Islet precursor cell (in vitro differentiated cells): Measurements from ENCODE around the gene GADD45A.

ENCODE experiments used
- DNase-seq: peaks from one replicate; pipeline ENCODE4 v3.0.0-alpha.2; 2018

Gene GADD45A

DNA sequence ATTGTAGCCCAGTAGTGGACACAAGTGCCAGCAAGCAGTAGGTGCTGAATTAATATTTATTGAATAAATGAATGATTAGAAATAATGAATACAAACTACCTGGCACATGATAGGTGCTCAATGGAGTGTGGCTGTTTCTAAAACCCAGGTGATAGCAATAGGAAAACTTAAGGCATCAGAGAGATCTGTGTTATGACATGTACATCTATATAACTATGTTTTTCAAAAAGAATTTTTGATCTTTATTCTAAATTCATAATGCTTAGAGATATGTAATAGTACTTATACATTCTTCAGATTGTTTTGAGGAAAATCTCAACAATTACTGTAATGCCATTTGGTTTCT lies 5.0 kb downstream of the GADD45A start:
- DNase-seq = no peak

DNA sequence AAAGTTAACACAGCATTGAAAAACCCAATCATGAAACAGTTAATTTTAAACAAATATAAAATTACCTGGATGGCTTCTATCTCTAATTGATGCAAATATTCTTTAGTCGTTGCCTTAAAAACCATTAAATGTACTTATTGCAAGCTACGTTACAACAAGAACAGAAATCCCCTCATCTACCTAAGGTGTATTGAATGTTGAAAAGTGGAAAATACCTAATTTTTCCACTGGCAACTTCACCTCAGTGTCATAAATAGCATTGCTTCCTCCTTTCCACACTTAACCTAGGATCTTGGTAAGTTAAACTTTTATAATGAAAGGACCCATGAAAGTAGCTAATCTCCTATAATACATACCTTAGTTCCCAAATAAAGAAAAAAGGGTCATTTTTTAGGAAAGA lies 5.4 kb downstream of the GADD45A start:
- DNase-seq = no peak

DNA sequence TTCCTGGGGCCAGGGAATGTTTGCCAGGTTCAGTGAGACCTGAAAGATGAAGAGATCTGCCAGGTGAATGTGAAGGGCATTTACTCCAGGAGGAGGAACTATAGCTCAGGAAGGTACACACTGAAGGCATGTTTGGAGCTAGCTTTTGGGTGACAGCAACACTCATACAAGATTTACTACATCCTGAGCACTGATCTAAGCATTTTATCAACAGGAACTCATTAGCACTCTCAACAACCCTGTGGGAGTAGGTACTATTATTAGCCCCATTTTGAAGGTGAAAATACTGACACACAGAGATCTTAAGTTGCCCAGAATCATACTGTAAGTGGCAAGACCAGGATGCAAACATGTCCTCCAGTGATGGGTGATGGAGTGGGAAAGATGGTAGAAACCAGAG lies 6.7 kb downstream of the GADD45A start:
- DNase-seq = no peak

DNA sequence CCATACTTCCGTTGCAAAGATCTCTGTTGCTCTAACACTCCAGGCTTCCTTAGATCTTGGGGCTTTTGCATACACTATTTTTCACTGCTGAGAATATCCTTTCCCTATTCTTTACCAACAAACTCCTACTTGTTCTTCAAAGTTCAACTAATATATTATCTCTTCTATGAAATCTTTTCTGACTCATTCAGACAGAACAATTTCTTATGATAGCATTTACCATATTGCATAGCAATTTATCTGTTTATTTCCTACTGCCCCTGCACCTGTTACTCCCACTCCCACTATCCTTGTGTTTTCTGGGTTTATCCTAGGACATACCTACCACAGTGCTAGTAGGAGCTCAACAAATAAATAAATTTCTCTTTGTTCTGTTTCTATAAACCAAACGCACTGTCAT lies 11.0 kb downstream of the GADD45A start:
- DNase-seq = no peak

DNA sequence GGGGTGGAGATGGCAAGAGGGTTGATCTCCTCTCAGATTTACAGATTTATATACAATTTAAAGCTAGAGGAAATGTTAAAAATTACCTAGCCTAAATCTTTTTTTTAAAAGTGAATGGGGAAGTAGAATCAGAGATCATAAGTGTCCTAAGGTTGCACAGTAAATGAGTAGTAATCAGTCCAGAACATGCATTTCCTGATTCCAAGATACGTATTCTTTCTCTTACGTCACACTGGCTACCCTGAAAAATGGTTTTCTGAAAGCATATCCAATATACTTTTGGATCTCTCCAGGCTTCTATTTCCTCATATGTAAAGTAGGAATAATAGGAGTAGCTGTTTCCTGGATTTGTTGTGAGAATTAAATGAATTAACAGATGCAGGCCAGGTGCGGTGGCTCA lies 11.7 kb downstream of the GADD45A start:
- no peak for DNase-seq

DNA sequence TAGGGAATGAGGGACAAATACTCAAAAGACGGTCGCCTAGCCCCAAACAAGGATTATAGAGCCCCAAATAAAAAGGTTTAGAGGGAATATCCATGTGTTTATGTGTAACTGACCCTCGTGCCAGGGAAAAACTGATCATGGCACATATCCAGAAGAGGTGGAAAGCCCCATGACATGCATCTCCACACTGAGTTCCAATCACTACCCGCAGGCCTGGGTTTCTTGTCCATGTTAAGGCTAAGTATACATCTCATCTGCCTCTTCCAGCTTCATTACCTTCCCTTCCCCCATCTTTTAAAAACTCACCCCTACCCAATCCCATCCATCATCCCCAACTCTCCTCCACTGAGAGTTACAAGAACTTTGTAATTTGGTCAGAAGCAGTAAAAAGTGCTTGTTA lies 15.2 kb downstream of the GADD45A start:
- no peak for DNase-seq

DNA sequence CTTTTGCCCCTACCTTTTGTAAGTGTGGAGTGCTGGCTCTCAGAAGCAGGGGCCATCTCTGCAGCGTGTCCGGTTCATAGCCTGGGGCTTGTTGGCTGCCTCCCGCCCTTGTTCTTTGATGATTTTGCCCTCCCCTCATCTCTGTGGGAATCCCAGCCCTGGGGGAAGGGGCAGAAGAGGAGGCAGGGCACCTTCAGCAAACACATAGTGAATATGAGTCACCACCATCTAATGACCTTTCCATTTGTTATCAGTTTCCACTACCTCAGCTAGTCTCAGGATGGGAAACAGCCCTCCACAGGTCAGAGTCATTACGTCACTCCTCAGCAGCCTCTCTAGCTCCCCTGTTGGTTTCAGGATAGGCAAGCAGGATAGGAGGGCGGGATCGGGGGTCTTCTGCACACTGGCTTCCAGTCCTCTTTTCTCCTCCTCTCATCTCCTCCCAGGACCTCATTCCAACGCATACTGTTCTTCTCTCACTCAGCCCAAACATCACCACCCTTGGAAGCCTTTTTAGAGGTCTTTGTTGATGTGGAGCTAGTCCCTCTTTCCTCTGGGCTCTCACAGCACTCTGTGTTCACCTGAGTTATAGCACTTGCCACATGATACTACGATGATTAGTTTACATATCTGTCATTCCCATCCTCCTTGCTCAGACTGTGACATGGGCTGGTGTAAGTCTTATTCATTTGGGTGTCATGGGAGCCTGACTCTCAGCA lies 15.8 kb downstream of the GADD45A start:
- peak; percentile 99 for DNase-seq

DNA sequence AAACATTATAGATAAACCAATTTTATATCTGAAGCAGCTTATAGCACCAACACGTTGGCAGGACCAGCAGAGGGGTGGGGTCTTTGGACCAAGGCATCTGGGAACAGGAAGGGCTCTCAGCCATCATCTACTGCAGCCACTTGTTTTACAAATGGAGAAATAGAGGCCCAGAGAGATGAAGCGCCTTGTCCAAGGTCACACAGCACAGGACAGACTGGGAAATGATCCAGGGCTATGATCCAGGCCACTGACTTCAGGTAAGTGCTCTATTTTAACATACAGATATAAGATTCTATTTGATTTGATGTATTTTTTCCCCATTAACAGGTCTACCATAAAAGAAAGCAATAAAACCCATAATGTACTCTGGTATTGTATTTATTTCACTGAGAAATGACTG lies 16.9 kb downstream of the GADD45A start:
- no peak for DNase-seq

DNA sequence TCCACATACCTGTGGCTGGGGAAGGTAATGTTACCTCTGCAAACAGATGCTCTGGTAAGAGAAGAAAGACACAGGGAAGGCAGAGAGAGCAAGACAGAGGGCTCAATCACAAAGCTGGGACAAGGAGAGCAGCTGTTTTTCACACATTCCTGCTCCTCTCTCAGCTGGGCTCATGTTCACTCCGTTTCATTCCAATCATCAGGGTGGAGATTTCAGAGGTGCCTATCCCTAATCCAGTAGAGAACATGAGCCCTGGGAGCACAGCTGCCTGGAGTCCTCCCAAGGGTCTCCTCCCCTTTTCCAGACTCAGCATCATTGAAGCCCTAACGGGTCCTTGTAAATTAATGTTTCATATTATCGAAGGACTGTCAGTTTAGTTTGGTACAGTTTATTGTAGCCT lies 19.4 kb downstream of the GADD45A start:
- DNase-seq = no peak

DNA sequence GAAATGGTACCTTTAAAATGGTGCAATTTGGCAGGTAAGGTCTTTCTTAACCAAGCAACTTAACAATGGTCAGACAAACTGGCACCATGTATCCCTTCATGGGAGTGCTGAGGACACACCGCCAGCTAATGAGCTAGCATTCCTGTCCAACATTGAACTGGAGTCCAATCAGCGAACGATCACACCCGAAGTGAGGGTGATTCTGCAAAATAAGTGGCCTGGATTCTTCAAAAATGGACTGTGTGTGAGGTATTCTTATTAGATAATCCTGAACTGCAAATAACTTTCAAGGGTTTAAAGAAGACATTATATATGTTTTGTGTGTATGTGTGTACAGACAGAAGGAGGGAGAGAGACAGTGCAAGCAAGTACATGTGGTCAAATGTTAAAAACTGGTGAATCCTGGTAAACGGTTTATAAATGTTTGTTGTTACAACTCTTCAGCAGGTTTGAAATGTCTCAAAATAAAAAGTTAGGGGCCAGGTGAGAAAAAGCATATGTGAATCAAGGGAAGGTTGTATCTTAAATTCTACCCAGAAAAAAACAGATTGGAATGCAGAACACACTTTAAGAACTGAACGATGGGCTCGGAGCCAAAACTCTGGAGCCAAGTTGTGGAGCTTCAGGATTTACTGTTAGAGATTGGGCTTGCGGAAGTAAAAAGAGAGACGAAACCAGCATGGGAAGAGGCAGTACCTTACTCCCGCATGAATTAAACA lies 20.9 kb downstream of the GADD45A start:
- no peak for DNase-seq

DNA sequence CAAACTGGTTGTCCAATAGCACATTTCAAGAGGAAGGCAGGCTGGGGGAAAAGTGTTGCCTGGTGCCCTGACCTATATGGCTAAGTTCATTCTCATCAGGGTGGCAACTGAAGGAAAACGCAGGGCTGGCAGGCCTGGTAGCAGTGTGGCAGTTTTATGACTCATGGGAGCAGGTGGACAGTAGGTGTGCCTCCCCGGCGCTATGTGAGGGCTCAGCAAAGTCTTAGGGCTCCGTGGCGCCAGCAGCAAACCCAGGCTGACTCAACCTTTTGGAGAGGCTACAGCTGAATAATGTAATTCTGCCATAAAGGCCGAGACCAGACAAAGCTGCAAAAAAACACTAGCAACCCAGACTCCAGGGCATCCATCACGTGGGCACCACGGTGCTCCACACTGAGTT lies 23.6 kb downstream of the GADD45A start:
- no peak for DNase-seq

DNA sequence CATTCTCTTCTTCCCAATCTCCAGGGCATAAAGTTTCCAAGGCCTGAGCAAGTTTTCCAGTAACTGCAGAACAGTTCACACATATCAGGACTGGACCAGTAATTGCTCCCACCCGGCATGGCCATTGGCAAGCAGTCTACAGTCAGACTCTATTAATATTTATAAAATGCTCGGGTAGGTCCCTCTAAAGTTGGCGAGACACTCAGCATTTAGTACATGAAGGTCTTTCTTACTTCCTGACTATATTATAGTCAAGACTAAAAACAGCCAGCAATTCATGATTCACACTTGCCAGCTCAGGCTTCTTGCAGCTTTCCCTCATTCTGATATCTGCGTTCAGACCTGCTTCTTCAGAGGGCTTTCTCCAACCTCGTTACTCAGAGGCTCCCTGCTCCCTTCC lies 25.4 kb downstream of the GADD45A start:
- peak; percentile 25 for DNase-seq

DNA sequence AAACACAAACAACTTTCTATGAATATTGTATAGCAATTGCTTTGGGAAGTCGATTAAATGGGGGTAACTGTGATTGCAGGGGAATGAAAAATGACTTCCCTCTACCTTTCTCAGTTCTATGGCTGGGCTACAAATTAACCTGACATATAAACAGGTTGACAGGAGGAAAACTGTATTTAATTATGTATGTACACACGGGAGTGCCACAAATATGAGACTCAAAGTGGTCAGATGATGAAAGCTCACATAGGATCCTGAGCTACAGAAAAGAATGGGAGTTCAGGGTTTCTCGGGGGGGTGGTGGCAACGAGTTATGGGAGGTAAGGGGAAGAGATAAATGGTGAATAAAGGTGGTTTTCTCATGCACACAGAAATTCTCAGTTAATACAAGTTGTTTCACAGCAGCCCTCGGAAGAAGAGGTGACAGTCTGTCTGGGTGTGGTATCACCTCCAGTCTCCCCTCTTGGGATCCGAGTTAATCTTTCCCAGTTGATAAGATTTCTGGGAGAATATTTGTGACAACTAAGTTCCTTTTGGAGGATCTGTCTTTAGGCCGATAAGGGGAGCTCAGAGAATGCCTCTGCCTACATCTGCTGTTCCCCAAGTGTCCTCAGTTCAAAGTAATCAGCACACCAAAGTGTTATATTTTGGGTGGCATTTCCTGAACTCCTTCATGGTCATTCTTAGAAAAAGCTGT lies 26.3 kb downstream of the GADD45A start:
- no peak for DNase-seq

DNA sequence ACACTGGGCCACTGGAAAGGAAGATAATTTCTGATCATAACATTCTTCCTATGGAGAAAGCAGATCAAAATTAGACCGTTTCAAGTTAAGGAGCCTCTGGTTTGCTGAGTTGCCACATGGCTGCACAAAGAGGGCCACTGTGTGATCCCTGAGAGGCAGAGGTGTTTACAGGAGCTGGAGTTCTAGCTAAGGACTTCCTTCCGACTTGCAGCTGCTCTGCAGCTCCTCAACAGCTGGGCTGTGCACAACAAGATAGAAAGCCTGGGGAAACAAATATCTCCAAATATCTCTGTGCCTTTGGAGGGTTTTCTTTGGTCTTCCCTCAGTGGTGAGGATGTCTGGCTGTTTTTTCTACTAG lies 26.8 kb downstream of the GADD45A start:
- no peak for DNase-seq

DNA sequence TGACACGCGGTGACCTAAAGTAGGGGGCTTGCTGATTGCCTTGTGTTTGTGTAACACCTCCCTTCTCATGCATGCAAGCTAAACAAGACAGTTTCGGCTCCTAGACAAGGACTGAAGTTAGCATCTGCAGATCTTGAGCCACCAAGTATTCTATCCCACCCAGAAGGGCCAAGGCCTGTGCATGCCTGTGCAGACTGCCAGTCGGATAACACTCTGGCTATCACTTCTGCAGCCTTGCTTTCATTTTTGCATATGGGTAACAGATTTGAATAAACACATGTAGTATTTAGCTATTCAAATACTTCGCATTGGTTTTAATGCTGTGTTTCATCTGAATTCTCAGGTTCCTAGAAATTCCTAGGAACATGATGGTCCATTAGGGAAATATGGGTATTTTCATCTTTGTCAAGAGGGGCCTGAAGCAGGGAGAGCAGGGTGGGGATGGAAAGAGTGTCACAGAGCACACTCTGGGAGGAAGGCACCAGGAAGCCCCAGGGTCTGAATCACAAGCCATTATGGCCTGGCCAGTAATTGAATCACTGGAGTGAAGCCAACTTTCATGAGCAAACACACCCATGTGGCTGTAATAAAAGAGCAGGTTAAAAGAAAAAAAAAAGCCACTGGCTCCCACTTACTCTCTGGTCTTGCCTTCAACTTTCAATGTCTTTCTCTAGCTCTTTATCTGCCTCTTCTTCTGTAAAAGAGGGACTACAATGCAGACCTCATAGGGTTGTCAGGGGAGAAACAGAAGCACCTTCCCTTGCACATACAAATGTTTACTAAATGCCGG lies 28.3 kb downstream of the GADD45A start:
- DNase-seq = no peak

DNA sequence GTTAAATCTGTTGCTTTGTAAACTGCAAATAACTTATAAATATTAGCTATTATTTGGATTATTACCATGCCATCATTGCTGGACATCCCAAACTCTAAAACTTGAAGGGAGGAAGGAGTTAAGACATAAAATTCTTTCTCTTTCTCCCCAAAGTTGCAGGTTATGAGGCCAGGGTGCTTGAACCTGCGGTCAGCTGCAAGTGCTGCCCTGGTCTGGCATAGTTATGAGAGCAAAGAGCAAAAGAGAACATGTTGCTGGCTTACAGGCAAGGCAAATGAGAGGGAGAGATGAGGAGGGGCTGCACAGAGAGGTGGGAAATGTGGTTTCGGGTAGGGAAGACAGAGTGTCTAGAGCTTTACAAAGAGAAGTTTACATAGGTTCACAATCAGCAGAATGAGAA lies 30.8 kb downstream of the GADD45A start:
- no peak for DNase-seq

DNA sequence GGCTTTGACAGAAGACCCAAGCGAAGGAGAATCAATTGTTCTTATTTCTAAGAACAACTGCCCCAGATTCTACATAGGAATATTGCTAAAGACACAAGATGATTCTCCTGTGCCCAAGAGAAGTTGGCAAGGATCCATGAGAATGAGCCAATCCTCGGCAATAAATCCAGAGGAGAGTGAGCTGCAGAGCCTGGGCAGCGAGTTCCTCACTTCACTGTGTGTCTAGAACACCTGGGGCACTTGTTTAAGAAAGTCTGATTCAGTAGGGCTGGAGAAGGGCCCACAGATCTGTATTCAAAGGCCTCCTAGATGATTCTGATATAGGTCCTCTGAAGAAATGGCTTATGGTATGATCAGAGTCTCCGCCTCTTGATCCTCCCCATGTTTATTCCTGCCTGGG lies 31.8 kb downstream of the GADD45A start:
- no peak for DNase-seq

DNA sequence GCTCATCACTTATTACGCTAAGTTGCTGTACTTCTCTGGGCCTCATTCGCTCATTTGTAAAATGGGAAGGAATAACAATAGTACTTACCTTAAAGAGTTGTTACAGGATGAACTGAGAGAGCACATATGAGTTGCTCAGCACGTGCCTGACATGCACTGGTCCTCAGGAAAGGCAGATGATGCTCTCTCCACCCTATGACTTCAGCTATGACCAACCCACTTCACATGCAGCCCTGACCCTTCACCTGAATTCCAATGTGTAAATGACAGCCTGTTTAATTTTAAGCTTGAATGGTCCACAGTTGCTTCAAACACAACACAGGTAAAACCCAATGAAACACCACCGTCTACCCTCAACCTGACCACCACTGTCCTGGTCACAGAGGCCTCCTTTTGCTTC lies 32.9 kb downstream of the GADD45A start:
- no peak for DNase-seq

DNA sequence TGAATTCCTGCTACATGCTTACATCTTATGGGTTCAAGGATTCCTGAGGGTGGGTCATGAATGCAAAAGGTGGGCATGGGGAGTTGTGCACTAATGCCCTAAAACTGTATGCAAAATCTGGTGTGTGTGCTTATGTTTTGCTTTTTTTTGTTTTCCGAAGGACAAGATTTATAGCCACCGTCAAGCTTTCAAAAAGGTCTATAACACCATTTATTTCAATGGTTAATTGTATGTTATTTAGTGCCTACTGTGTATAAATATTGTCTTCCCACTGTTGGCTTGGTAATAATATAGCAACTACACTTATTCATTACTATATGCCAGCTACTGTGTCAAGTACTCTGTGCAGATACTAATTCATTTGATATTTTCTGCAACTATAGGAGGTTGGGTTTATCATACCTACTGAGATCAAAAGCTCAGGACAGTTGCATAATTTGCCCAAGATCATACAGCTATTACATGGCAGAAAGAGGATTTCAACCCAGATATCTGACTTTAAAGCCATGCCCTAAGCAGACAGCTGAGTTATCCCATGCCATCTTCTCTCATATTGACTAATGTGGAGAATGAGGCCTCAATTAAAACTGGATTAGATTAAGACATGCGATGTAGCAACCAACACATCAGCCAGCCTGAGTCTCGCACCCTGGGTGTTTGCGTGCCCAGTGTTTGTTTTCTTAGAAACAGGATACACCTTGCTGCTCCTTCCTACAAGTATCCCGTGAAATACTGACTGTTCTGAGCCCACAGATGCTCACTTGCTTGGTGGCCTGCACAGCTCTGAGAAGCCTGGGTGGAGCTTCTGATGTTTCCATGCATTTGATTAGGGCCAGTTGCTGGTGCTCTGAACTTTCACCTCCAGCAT lies 34.6 kb downstream of the GADD45A start:
- DNase-seq = no peak

DNA sequence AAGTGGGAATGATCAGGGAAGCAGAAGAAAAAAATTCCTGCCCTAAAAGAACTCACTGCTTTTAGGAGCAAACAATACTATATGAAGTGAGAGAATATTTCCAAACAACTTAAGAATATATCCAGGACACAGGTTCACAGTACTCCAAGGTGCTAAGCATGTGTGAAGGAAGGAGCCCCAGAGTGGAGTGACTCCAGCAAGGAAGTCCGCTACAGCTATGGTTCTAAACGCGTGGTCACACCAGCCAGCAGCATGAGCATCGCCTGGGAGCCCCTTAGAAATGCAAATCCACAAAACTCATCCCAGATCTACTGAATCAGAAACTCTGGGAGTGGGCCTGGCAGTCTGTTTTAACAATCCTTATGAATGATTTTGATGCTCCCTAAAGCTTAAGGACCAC lies 36.1 kb downstream of the GADD45A start:
- DNase-seq = no peak

DNA sequence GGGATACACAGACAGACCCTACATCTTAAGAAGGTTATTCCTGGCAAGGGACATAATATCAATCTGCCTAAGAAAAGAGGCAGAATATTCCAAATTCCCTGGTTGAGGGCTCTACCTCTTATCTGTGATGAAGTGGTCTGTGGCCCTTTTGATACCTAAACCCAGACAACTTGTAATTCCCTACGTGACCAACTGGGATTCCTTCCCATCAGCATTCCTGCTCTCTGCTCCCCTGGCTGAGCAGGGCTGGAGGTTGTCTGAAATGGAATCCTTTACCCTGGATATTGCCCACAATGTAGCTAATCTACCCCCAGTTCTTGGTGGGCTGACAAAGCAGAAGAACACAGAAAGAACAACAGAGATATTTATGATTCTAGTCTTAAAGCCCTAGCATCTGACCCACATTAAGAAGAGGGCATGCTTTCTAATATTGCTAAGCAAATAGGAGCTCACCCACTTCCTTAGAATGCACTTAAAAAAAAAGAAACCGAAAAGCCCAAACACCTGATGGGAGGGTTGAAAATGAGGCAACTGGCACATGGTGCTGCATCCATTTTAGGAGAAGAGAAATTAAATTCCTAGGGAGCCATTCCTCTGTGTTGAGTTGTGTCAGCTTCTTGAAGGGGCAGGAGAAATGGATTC lies 36.8 kb downstream of the GADD45A start:
- DNase-seq = no peak

DNA sequence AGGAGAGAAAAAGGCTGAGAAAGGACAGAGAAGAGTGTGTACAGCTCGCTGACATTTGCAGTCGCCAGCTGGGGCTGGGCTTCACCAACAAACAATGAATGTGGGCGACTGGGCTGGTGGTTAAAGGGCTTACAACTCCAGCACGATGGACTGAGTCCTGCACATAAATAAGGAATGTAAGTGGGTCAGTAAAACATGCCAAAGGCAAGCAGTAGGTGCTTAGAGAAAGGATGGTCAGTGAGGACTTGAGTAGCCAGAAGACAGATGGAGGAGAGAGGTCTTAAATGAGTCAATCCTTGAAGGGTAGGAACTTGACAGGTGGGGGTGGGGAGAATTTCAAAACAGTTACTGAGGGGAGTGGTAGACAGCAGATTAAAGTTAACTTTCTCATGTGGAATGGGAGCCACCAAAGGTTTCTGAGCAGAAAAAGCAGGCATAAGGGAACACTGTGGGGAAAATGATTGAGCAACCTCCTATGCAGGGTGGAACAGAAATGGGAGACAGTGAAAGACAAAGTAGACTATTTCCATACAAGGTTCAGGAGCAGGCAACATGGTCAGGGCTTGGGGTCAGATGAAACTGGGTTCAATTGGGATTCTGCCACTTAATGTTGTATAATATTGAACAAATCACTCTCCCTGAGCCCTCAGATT lies 37.4 kb downstream of the GADD45A start:
- DNase-seq = no peak
